ENCODE data around the gene CNGB1. TPM values are rescaled to one million over a fixed set of nuclear protein-coding genes. Genes with fewer than 3 reads are reported as not detected.

CNGB1 gene
- total RNA-seq, 2 experiments from 2014 or later, result not detected

- CTCF ChIA-PET (ENCODE audit: unreplicated experiment), result no interaction called here
Observed at GRCh38 chr16:57871456-57871855, 99.5 kb downstream of the CNGB1 start.

GRCh38 chr16:57870753-57871454 lies 100.0 kb downstream of the CNGB1 start:
- Histone ChIP-seq H2AFZ (ENCODE audit: low read length) (no peak overlapping the region), H3K4me1 (ENCODE audit: insufficient read depth, low read length, poor library complexity, severe bottlenecking) (no peaks in the 10 kb centered on the region), H3K9me2 (ENCODE audit: insufficient read depth, low read length) (no peaks in the 10 kb centered on the region), H3K9me3 (ENCODE audit: low read length) (no peaks in the 10 kb centered on the region), H3K79me2 (ENCODE audit: insufficient read depth, low read depth, low read length) (no peaks in the 10 kb centered on the region), H3K36me3 (ENCODE audit: insufficient read depth, low read length) (no peaks in the 10 kb centered on the region), H3K4me3 (ENCODE audit: low read depth, low read length, poor library complexity, severe bottlenecking) (no peak overlapping the region), H3K4me2 (ENCODE audit: low read length) (no peak overlapping the region), H3K27ac (ENCODE audit: low read depth, low read length, poor library complexity, severe bottlenecking) (no peak overlapping the region), H4K20me1 (ENCODE audit: insufficient read depth, low read length) (no peaks in the 10 kb centered on the region)
- no TSS peak for BruUV-seq (replicated peaks)
- CTCF ChIA-PET (ENCODE audit: unreplicated experiment), result no interaction called here
- intact Hi-C loops (cut with micrococcal nuclease; ENCODE audit: unreplicated experiment), result no loop called here
- POLR2A ChIA-PET, result interaction anchor here (0.6 kb wide), 2 partner anchors 16 to 50 kb away, joined by 3 to 4 read pairs; no protein-coding TSS in a partner anchor
- DNase-seq (ENCODE audit: low spot score), result no peak
- TF ChIP-seq EZH2phosphoT487 (IDR thresholded peaks at IDR 0.05; ENCODE audit: borderline replicate concordance, low read depth, low read length), result no peak
- TF ChIP-seq, protein P1, sequence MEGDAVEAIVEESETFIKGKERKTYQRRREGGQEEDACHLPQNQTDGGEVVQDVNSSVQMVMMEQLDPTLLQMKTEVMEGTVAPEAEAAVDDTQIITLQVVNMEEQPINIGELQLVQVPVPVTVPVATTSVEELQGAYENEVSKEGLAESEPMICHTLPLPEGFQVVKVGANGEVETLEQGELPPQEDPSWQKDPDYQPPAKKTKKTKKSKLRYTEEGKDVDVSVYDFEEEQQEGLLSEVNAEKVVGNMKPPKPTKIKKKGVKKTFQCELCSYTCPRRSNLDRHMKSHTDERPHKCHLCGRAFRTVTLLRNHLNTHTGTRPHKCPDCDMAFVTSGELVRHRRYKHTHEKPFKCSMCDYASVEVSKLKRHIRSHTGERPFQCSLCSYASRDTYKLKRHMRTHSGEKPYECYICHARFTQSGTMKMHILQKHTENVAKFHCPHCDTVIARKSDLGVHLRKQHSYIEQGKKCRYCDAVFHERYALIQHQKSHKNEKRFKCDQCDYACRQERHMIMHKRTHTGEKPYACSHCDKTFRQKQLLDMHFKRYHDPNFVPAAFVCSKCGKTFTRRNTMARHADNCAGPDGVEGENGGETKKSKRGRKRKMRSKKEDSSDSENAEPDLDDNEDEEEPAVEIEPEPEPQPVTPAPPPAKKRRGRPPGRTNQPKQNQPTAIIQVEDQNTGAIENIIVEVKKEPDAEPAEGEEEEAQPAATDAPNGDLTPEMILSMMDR (conservative IDR thresholded peaks at IDR 0.05; ENCODE audit: low read length), result no peak

More at GRCh38 chr16:57871456-57871855, 99.5 kb downstream of the CNGB1 start:
- Histone ChIP-seq H3K36me3 (ENCODE audit: insufficient read depth, low read length) (no peaks in the 10 kb centered on the region), H3K79me2 (ENCODE audit: insufficient read depth, low read depth, low read length) (no peaks in the 10 kb centered on the region), H4K20me1 (ENCODE audit: insufficient read depth, low read length) (no peaks in the 10 kb centered on the region), H3K9me3 (ENCODE audit: low read length) (no peaks in the 10 kb centered on the region), H3K9me2 (ENCODE audit: insufficient read depth, low read length) (no peaks in the 10 kb centered on the region), H3K4me3 (ENCODE audit: low read depth, low read length, poor library complexity, severe bottlenecking) (no peak overlapping the region), H3K4me2 (ENCODE audit: low read length) (no peak overlapping the region), H3K27ac (ENCODE audit: low read depth, low read length, poor library complexity, severe bottlenecking) (no peak overlapping the region), H2AFZ (ENCODE audit: low read length) (no peak overlapping the region), H3K4me1 (ENCODE audit: insufficient read depth, low read length, poor library complexity, severe bottlenecking) (no peaks in the 10 kb centered on the region)
- no peak for TF ChIP-seq EZH2phosphoT487 (IDR thresholded peaks at IDR 0.05; ENCODE audit: borderline replicate concordance, low read depth, low read length)
- TF ChIP-seq, protein P1 (conservative IDR thresholded peaks at IDR 0.05; ENCODE audit: low read length), result no peak
- no peak for DNase-seq (ENCODE audit: low spot score)
- intact Hi-C loops (cut with micrococcal nuclease; ENCODE audit: unreplicated experiment), result no loop called here
- BruUV-seq (replicated peaks), result no TSS peak
- POLR2A ChIA-PET, result interaction anchor here (0.6 to 0.7 kb wide), 2 partner anchors 15 to 94 kb away, joined by 3 to 6 read pairs; no protein-coding TSS in a partner anchor

DNA sequence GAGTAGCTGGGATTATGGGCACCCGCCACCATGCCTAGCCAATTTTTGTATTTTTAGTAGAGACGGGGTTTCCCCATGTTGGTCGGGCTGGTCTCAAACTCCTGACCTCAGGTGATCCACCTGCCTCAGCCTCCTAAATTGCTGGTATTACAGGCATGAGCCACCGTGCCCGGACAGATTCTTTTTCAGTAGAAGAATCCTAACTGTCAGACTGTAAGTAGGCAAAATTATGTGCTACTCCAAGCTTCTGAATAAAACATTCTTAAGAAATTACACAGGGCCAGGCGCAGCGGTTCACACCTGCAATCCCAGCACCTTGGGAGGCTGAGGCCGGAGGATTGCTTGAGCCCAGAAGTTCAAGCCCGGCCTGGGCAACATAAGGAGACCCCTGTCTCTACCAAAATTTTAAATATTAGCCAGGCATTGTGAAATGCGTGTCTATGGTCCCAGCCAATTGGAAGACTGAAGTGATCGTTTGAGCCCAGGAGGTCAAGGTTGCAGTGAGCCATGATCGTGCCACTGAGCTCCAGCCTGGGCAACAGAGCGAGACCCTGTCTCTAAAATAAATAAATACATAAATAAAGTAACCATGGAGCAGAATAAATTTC lies 101.9 kb downstream of the CNGB1 start:
- no peak overlapping the region for H3K27ac ChIP-seq (ENCODE audit: low read depth, low read length, poor library complexity, severe bottlenecking)
- BruUV-seq (replicated peaks), result no TSS peak
- POLR2A ChIA-PET, result no interaction called here
- no peaks in the 10 kb centered on the region for H3K79me2 ChIP-seq (ENCODE audit: insufficient read depth, low read depth, low read length)
- no peaks in the 10 kb centered on the region for H3K9me3 ChIP-seq (ENCODE audit: low read length)
- no peak overlapping the region for H2AFZ ChIP-seq (ENCODE audit: low read length)
- DNase-seq (ENCODE audit: low spot score), result no peak
- no peaks in the 10 kb centered on the region for H3K36me3 ChIP-seq (ENCODE audit: insufficient read depth, low read length)
- CTCF ChIA-PET (ENCODE audit: unreplicated experiment), result no interaction called here
- no peaks in the 10 kb centered on the region for H3K9me2 ChIP-seq (ENCODE audit: insufficient read depth, low read length)
- TF ChIP-seq EZH2phosphoT487 (IDR thresholded peaks at IDR 0.05; ENCODE audit: borderline replicate concordance, low read depth, low read length), result no peak
- TF ChIP-seq, protein P1 (conservative IDR thresholded peaks at IDR 0.05; ENCODE audit: low read length), result no peak
- intact Hi-C loops (cut with micrococcal nuclease; ENCODE audit: unreplicated experiment), result no loop called here
- no peaks in the 10 kb centered on the region for H4K20me1 ChIP-seq (ENCODE audit: insufficient read depth, low read length)
- H3K4me1 ChIP-seq (ENCODE audit: insufficient read depth, low read length, poor library complexity, severe bottlenecking), result no peaks in the 10 kb centered on the region
- no peak overlapping the region for H3K4me3 ChIP-seq (ENCODE audit: low read depth, low read length, poor library complexity, severe bottlenecking)
- no peak overlapping the region for H3K4me2 ChIP-seq (ENCODE audit: low read length)

Data from OCI-LY7 (cell line).